ENCODE measurements around the gene AHDC1.
A peak's percentile ranks its signal among the peaks of the same experiment; 100 is the strongest.
"Not testable (repeated sequence)": the region's sequence is repeated elsewhere in the genome, so short reads cannot be mapped to it uniquely, and the experiment has no call there.

Gene AHDC1

GRCh38 chr1:27504588-27505419 lies 99.1 kb downstream of the AHDC1 start:
- DNase-seq (ENCODE audit: extremely low read depth, low read depth), result no peak
- TF ChIP-seq CTCF (IDR thresholded peaks at IDR 0.05; ENCODE audit: low read depth, low read length), result no peak

- TF ChIP-seq CTCF (IDR thresholded peaks at IDR 0.05; ENCODE audit: low read depth, low read length), result no peak
Observed at GRCh38 chr1:27503844-27504587, 99.9 kb downstream of the AHDC1 start.

GRCh38 chr1:27503033-27503432 lies 100.9 kb downstream of the AHDC1 start:
- DNase-seq (ENCODE audit: extremely low read depth, low read depth), result no peak
- TF ChIP-seq CTCF (IDR thresholded peaks at IDR 0.05; ENCODE audit: low read depth, low read length), result no peak

More at GRCh38 chr1:27503844-27504587, 99.9 kb downstream of the AHDC1 start:
- DNase-seq (ENCODE audit: extremely low read depth, low read depth), result peak; percentile 48

GRCh38 chr1:27501159-27501558 lies 102.8 kb downstream of the AHDC1 start:
- DNase-seq (ENCODE audit: extremely low read depth, low read depth), result not testable (repeated sequence)

GRCh38 chr1:27499142-27499541 lies 104.8 kb downstream of the AHDC1 start:
- TF ChIP-seq CTCF (IDR thresholded peaks at IDR 0.05; ENCODE audit: low read depth, low read length), result no peak
- no peak for DNase-seq (ENCODE audit: extremely low read depth, low read depth)

- TF ChIP-seq CTCF (IDR thresholded peaks at IDR 0.05; ENCODE audit: low read depth, low read length), result peak; percentile 35
Observed at GRCh38 chr1:27496604-27497155, 107.3 kb downstream of the AHDC1 start.

GRCh38 chr1:27492796-27493195 lies 111.1 kb downstream of the AHDC1 start:
- TF ChIP-seq CTCF (IDR thresholded peaks at IDR 0.05; ENCODE audit: low read depth, low read length), result no peak
- DNase-seq (ENCODE audit: extremely low read depth, low read depth), result no peak

More at GRCh38 chr1:27496604-27497155, 107.3 kb downstream of the AHDC1 start:
- DNase-seq (ENCODE audit: extremely low read depth, low read depth), result no peak

All from AG09319 (cell line).